IMR-90 (cell line): Measurements from ENCODE around the gene PARVB. TPM values are rescaled to one million over a fixed set of nuclear protein-coding genes. Genes with fewer than 3 reads are reported as not detected.

Experiments used
- ATAC-seq: fragments of 200-7000 bp; cut with Tn5 transposase; 2 replicates; pipeline ENCODE4 v1.9.1; 2020; ENCODE audit warnings: low read depth, mild to moderate bottlenecking, moderate library complexity
- BruUV-seq: library from RNA; stranded (reverse); fragments of 400-500 nt; replicated peaks from 2 replicates; lab custom pipeline; 2021; lab: Mats Ljungman, UMichigan
- CTCF ChIA-PET: fragments of 300-600 bp; formaldehyde crosslinking; extraction: SDS; loops from one replicate; lab custom pipeline; 2021; ENCODE audit warnings: antibody characterized with exemption; lab: Yijun Ruan, JAX
- POLR2A ChIA-PET: fragments of 300-600 bp; sonication (Branson Sonifier 250); formaldehyde crosslinking; loops from one replicate; lab custom pipeline; 2022; ENCODE audit warnings: antibody characterized with exemption; ENCODE audit not compliant: unreplicated experiment; lab: Charles Lee
- DNase-seq: peaks from one replicate; pipeline ENCODE4 v3.0.0; 2013
- H2AFZ ChIP-seq: replicated peaks from 2 replicates; pipeline ENCODE3; 2013; ENCODE audit warnings: low read length, mild to moderate bottlenecking; ENCODE audit not compliant: poor library complexity
- H2AK5ac ChIP-seq: 2 replicates; pipeline ENCODE4 v1.6.1; 2013; ENCODE audit warnings: low read depth, low read length, inconsistent platforms
- H2AK9ac ChIP-seq: replicated peaks from 2 replicates; pipeline ENCODE3; 2013; ENCODE audit warnings: mild to moderate bottlenecking, low read depth, low read length, moderate library complexity; ENCODE audit not compliant: poor library complexity
- H2BK120ac ChIP-seq: 2 replicates; pipeline ENCODE4 v1.6.1; 2013; ENCODE audit warnings: low read depth, low read length, inconsistent platforms
- H2BK15ac ChIP-seq: 3 replicates; pipeline ENCODE4 v1.6.1; 2013; ENCODE audit warnings: low read depth, low read length, inconsistent platforms
- H2BK20ac ChIP-seq: 2 replicates; pipeline ENCODE4 v1.6.1; 2013; ENCODE audit warnings: low read depth, mild to moderate bottlenecking, inconsistent platforms, low read length, moderate library complexity
- H2BK5ac ChIP-seq: 2 replicates; pipeline ENCODE4 v1.6.1; 2013; ENCODE audit warnings: mild to moderate bottlenecking, low read depth, low read length, inconsistent platforms; ENCODE audit not compliant: poor library complexity, severe bottlenecking
- H3K14ac ChIP-seq: replicated peaks from 2 replicates; pipeline ENCODE4 v1.6.1; 2013; ENCODE audit warnings: low read depth, low read length, inconsistent platforms
- H3K18ac ChIP-seq: 2 replicates; pipeline ENCODE4 v1.6.1; 2013; ENCODE audit warnings: low read depth, low read length, control low read depth
- H3K23ac ChIP-seq: 2 replicates; pipeline ENCODE4 v1.6.1; 2013; ENCODE audit warnings: low read depth, low read length, inconsistent platforms
- H3K27ac ChIP-seq: 2 replicates; pipeline ENCODE4 v1.5.1; 2013; ENCODE audit warnings: mild to moderate bottlenecking, control low read depth, low read length; ENCODE audit not compliant: insufficient read depth
- H3K27me3 ChIP-seq: 2 replicates; pipeline ENCODE4 v1.6.1; 2013; ENCODE audit warnings: low read length; ENCODE audit not compliant: control insufficient read depth, insufficient read depth
- H3K36me3 ChIP-seq: 2 replicates; pipeline ENCODE4 v1.6.1; 2013; ENCODE audit warnings: low read length, mixed read lengths; ENCODE audit not compliant: control insufficient read depth, insufficient read depth
- H3K4ac ChIP-seq: 2 replicates; pipeline ENCODE4 v1.6.1; 2013; ENCODE audit warnings: low read depth, low read length, inconsistent platforms
- H3K4me1 ChIP-seq: 2 replicates; pipeline ENCODE4 v1.6.1; 2013; ENCODE audit warnings: low read length, mixed read lengths; ENCODE audit not compliant: control insufficient read depth, insufficient read depth
- H3K4me2 ChIP-seq: 2 replicates; pipeline ENCODE4 v1.6.1; 2013; ENCODE audit warnings: low read depth, mild to moderate bottlenecking, control low read depth, low read length, moderate library complexity
- H3K4me3 ChIP-seq: 2 replicates; pipeline ENCODE4 v1.5.1; 2013; ENCODE audit warnings: low read depth, mild to moderate bottlenecking, control low read depth, low read length, moderate library complexity; ENCODE audit not compliant: insufficient read depth
- H3K56ac ChIP-seq: 2 replicates; pipeline ENCODE4 v1.6.1; 2013; ENCODE audit warnings: low read length, inconsistent platforms; ENCODE audit not compliant: insufficient read depth; ENCODE audit errors: extremely low read depth
- H3K79me1 ChIP-seq, 2 experiments: 2 replicates each; pipeline ENCODE4 v1.6.1; 2013; ENCODE audit warnings: low read length in 2 of 2, inconsistent platforms in 1 of 2, low read depth in 1 of 2
- H3K9ac ChIP-seq: 2 replicates; pipeline ENCODE4 v1.6.1; 2013; ENCODE audit warnings: low read depth, low read length, control low read depth
- H3K9me1 ChIP-seq: 2 replicates; pipeline ENCODE4 v1.6.1; 2013; ENCODE audit warnings: low read length, inconsistent platforms; ENCODE audit not compliant: insufficient read depth
- H3K9me3 ChIP-seq: 2 replicates; pipeline ENCODE4 v1.6.1; 2013; ENCODE audit warnings: low read length; ENCODE audit not compliant: control insufficient read depth, insufficient read depth
- H4K20me1 ChIP-seq: 2 replicates; pipeline ENCODE4 v1.6.1; 2013; ENCODE audit warnings: low read length, inconsistent platforms; ENCODE audit not compliant: insufficient read depth
- H4K5ac ChIP-seq: 2 replicates; pipeline ENCODE4 v1.6.1; 2013; ENCODE audit warnings: mild to moderate bottlenecking, low read depth, low read length, control low read depth
- H4K8ac ChIP-seq, 2 experiments: 2 replicates each; pipeline ENCODE4 v1.6.1; 2013; ENCODE audit warnings: low read depth in 2 of 2, low read length in 2 of 2, control low read depth in 1 of 2, inconsistent platforms in 1 of 2
- H4K91ac ChIP-seq: 2 replicates; pipeline ENCODE4 v1.6.1; 2013; ENCODE audit warnings: low read depth, low read length, inconsistent platforms; ENCODE audit not compliant: insufficient read depth
- BHLHE40 ChIP-seq: fragments of 150-350 bp; IDR thresholded peaks from 2 replicates; pipeline ENCODE4 v1.6.1; 2016; ENCODE audit warnings: mild to moderate bottlenecking, low read depth, low read length
- CEBPB ChIP-seq: IDR thresholded peaks from 2 replicates; pipeline ENCODE4 v1.6.1; 2012; ENCODE audit warnings: low read depth, low read length, improper control_type of control experiment
- CHD1 ChIP-seq: IDR thresholded peaks from 2 replicates; pipeline ENCODE4 v1.6.1; 2012; ENCODE audit warnings: low read depth, low read length, improper control_type of control experiment
- CTCF ChIP-seq: conservative IDR thresholded peaks from 2 replicates; pipeline ENCODE4 v1.5.1; 2012; ENCODE audit warnings: mild to moderate bottlenecking, low read depth, low read length, improper control_type of control experiment
- ELK1 ChIP-seq: fragments of 150-350 bp; IDR thresholded peaks from 2 replicates; pipeline ENCODE4 v1.6.1; 2016; ENCODE audit warnings: low read depth, mild to moderate bottlenecking, low read length, moderate library complexity, borderline replicate concordance
- FOS ChIP-seq: fragments of 150-350 bp; IDR thresholded peaks from 2 replicates; pipeline ENCODE4 v1.6.1; 2016; ENCODE audit warnings: low read depth, low read length
- MAFK ChIP-seq: IDR thresholded peaks from 2 replicates; pipeline ENCODE4 v1.6.1; 2012; ENCODE audit warnings: low read depth, low read length, improper control_type of control experiment
- MAZ ChIP-seq: IDR thresholded peaks from 2 replicates; pipeline ENCODE4 v1.6.1; 2012; ENCODE audit warnings: low read depth, mild to moderate bottlenecking, low read length, improper control_type of control experiment, moderate library complexity, borderline replicate concordance
- MXI1 ChIP-seq: IDR thresholded peaks from 2 replicates; pipeline ENCODE4 v1.6.1; 2012; ENCODE audit warnings: low read depth, mild to moderate bottlenecking, low read length, moderate library complexity, borderline replicate concordance
- POLR2A ChIP-seq: IDR thresholded peaks from 2 replicates; pipeline ENCODE4 v1.6.1; 2012; ENCODE audit warnings: mild to moderate bottlenecking, low read depth, low read length
- RAD21 ChIP-seq: IDR thresholded peaks from 2 replicates; pipeline ENCODE4 v1.6.1; 2012; ENCODE audit warnings: low read length, improper control_type of control experiment
- RCOR1 ChIP-seq: IDR thresholded peaks from 2 replicates; pipeline ENCODE4 v1.6.1; 2012; ENCODE audit warnings: mild to moderate bottlenecking, low read length, improper control_type of control experiment; ENCODE audit not compliant: insufficient replicate concordance
- RFX5 ChIP-seq: IDR thresholded peaks from 2 replicates; pipeline ENCODE4 v1.8.0; 2012; ENCODE audit warnings: low read depth, mild to moderate bottlenecking, low read length, moderate library complexity
- SMC3 ChIP-seq: fragments of 150-350 bp; IDR thresholded peaks from 2 replicates; pipeline ENCODE4 v1.6.1; 2016; ENCODE audit warnings: low read depth, mild to moderate bottlenecking, antibody characterized with exemption, low read length, moderate library complexity
- USF2 ChIP-seq: fragments of 150-350 bp; IDR thresholded peaks from 2 replicates; pipeline ENCODE4 v1.6.1; 2017; ENCODE audit warnings: mild to moderate bottlenecking, antibody characterized with exemption, low read length, low read depth
- WGBS, 2 experiments: methylation state at CpG; one replicate each; pipeline versions ENCODE4 v1.1.5 to v1.1.7; 2013; ENCODE audit warnings: missing lambda C conversion rate in 2 of 2; ENCODE audit not compliant: insufficient read length in 1 of 2; ENCODE audit errors: extremely low coverage in 2 of 2; 5-methylcytosine and 5-hydroxymethylcytosine counted together
- dilution Hi-C: fragments of 300-500 bp; cut with HindIII; formaldehyde crosslinking; loops from one replicate; pipeline ENCODE4 v1.14.3; 2018; ENCODE audit warnings: low sequenced_read_pairs; ENCODE audit not compliant: unreplicated experiment
- in situ Hi-C: fragments of 300-500 bp; cut with MboI; formaldehyde crosslinking; loops from 3 replicates; pipeline ENCODE4 v1.14.3; 2019; ENCODE audit warnings: low sequenced_read_pairs, inconsistent platforms, mixed read lengths
- intact Hi-C: fragments of 100-400 bp; cut with micrococcal nuclease; formaldehyde crosslinking; loops from 2 replicates; pipeline ENCODE4 v1.10.0; 2022
- polyA plus RNA-seq, 3 experiments: library from polyadenylated mRNA; depleted of rRNA; stranded (reverse); fragments of >200 nt; gene quantifications; 2 replicates each; pipeline ENCODE4 v1.2.3, GENCODE V29; 2012; ENCODE audit warnings: low replicate concordance in 1 of 3
- total RNA-seq: library from RNA; depleted of rRNA; stranded (reverse); fragments of >200 nt; gene quantifications from 2 replicates; pipeline ENCODE4 v1.2.3, GENCODE V29; 2012

The PARVB gene
- total and polyA plus RNA-seq, 2 of the 4 experiments (the other 2 are of a cell fraction): 44.3 to 53.9 TPM

GRCh38 chr22:44091751-44092150, 67.6 kb downstream of the PARVB start:
- intact Hi-C loops: no loop called here
- POLR2A ChIA-PET: no interaction called here
- Histone ChIP-seq H3K9me1 (no peaks in the 10 kb centered on the region), H4K8ac (no peak overlapping the region), H2AFZ (no peak overlapping the region), H2BK20ac (no peak overlapping the region), H3K14ac (no peak overlapping the region), H2AK5ac (no peak overlapping the region), H3K4ac (no peak overlapping the region), H3K23ac (no peak overlapping the region), H4K5ac (no peak overlapping the region), H2BK120ac (no peak overlapping the region), H3K4me2 (no peak overlapping the region), H2BK5ac (no peak overlapping the region), H4K20me1 (no peaks in the 10 kb centered on the region; the same call in 1 of the 2 replicates), H3K18ac (no peak overlapping the region), H3K27me3 (no peaks in the 10 kb centered on the region), H2AK9ac (no peak overlapping the region), H4K91ac (no peak overlapping the region), H3K9ac (no peak overlapping the region), H3K27ac (no peak overlapping the region), H3K4me1 (peaks cover 4% of the 10 kb centered on the region; the same call in 1 of the 2 replicates), H3K4me3 (no peak overlapping the region), H2BK15ac (no peak overlapping the region), H3K36me3 (no peaks in the 10 kb centered on the region; the same call in 1 of the 2 replicates), H3K9me3 (no peaks in the 10 kb centered on the region), H3K56ac (no peak overlapping the region), H3K79me1 (peaks cover 4 to 9% of the 10 kb centered on the region in 2 experiments; a peak in 2 of 4 replicates)
- BruUV-seq: no TSS peak
- CTCF ChIA-PET: no interaction called here
- 100% methylated on average over 3 of the region's 10 CpGs; no CpG with 5 or more reads in 1 of the 2 experiments for WGBS, 2 experiments
- no peak for TF ChIP-seq ELK1
- no peak for TF ChIP-seq SMC3
- TF ChIP-seq POLR2A: no peak
- TF ChIP-seq RCOR1: no peak
- no peak for TF ChIP-seq USF2
- no peak for TF ChIP-seq MAZ
- no peak for TF ChIP-seq MXI1
- no peak for TF ChIP-seq MAFK
- no peak for TF ChIP-seq CEBPB
- no peak for TF ChIP-seq RAD21
- no peak for TF ChIP-seq BHLHE40
- TF ChIP-seq RFX5: no peak
- TF ChIP-seq CTCF: no peak
- TF ChIP-seq CHD1: no peak
- TF ChIP-seq FOS: no peak
- no peak for ATAC-seq
- no peak for DNase-seq
- dilution Hi-C loops: no loop called here
- in situ Hi-C loops: no loop called here
